Measurements from ENCODE around the gene RBM33.

RBM33 gene

DNA sequence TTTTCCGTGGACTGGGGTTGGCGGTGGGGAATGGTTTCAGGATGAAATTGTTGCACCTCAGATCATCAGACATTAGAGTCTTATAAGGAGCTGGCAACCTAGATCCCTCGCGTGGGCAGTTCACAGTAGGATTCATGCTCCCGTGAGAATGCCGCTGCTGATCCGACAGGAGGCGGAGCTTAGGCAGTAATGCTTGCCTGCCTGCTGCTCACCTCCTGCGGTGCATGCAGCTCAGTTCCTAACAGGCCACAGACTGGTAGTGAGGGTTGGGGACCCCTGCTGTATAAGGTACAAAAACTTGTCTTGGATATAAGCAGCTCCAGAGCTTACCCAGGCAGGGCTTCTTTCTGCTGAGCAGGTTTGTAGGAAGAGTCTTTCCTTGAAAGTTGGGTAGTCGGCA is 113.9 kb downstream of the RBM33 start:
- Histone ChIP-seq H3K36me3 (ENCODE audit: insufficient read depth) (0 out of 2 replicates have a peak, but pooled peaks cover 4% of the 10 kb centered on the region), H4K20me1 (ENCODE audit: insufficient read depth) (peaks cover 4% of the 10 kb centered on the region; the same call in 1 of the 2 replicates), H3K79me2 (ENCODE audit: insufficient read depth, low read depth) (peaks cover 75% of the 10 kb centered on the region; the same call in 1 of the 2 replicates), H3K27me3 (ENCODE audit: insufficient read depth, low read depth) (no peaks in the 10 kb centered on the region), H3K27ac (no peak overlapping the region), H3K4me1 (ENCODE audit: low read depth, poor library complexity, severe bottlenecking) (no peaks in the 10 kb centered on the region), H3K4me2 (no peak overlapping the region), H2AFZ (ENCODE audit: low read depth) (no peak overlapping the region), H3K4me3 (IDR thresholded peaks at IDR 0.05; ENCODE audit: insufficient read depth, low read depth, low read length) (no peak overlapping the region), H3K9ac (no peak overlapping the region)
- TF ChIP-seq CTCF (conservative IDR thresholded peaks at IDR 0.05; ENCODE audit: low read depth, low read length), result no peak

DNA sequence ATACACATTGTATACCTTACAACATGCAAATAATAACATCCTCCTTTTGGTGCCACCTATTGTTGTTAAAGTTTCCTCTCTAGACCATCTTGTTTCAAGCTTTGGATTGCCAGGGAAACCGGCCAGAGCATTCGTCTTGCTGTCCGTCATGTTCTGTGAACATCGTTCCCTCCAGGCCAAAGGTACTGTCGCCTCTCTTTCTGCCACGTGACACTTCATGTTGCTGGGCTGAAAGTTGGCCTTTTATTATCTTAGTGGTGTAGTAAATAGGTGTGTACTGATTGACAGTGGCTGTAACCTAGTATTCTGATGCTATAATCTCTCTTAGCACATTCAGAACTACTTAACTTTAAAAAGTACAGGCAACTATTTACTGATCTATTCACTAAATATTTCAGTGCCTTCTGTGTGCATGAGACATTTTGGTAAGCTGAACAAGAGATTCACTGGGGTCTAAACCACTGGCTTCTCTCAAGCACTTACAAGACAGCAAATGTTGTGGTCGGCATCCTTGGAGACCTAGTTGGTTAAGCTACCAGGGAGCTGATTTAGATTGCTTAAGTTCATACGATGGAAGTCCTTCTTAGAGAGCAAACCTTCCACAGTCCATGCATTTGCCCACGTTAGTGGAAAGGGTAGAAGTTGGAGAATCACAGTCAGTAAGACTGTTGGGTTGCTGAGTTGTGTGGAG is 115.4 kb downstream of the RBM33 start:
- Histone ChIP-seq H3K27ac (no peak overlapping the region), H3K79me2 (ENCODE audit: insufficient read depth, low read depth) (peaks cover 60% of the 10 kb centered on the region; the same call in 1 of the 2 replicates), H2AFZ (ENCODE audit: low read depth) (no peak overlapping the region), H3K9ac (no peak overlapping the region), H3K36me3 (ENCODE audit: insufficient read depth) (0 out of 2 replicates have a peak, but pooled peaks cover 4% of the 10 kb centered on the region), H4K20me1 (ENCODE audit: insufficient read depth) (0 out of 2 replicates have a peak, but pooled peaks cover 2% of the 10 kb centered on the region), H3K27me3 (ENCODE audit: insufficient read depth, low read depth) (no peaks in the 10 kb centered on the region), H3K4me3 (IDR thresholded peaks at IDR 0.05; ENCODE audit: insufficient read depth, low read depth, low read length) (no peak overlapping the region), H3K4me1 (ENCODE audit: low read depth, poor library complexity, severe bottlenecking) (no peaks in the 10 kb centered on the region), H3K4me2 (no peak overlapping the region)
- TF ChIP-seq CTCF (conservative IDR thresholded peaks at IDR 0.05; ENCODE audit: low read depth, low read length), result no peak

GRCh38 chr7:155761162-155761561 is 116.7 kb downstream of the RBM33 start:
- 0 out of 2 replicates have a peak, but pooled peaks cover 4% of the 10 kb centered on the region for H3K36me3 ChIP-seq (ENCODE audit: insufficient read depth)
- no peak overlapping the region for H3K9ac ChIP-seq
- H2AFZ ChIP-seq (ENCODE audit: low read depth), result no peak overlapping the region
- no peak for TF ChIP-seq CTCF (conservative IDR thresholded peaks at IDR 0.05; ENCODE audit: low read depth, low read length)
- peaks cover 47% of the 10 kb centered on the region; the same call in 1 of the 2 replicates for H3K79me2 ChIP-seq (ENCODE audit: insufficient read depth, low read depth)
- H3K4me3 ChIP-seq (IDR thresholded peaks at IDR 0.05; ENCODE audit: insufficient read depth, low read depth, low read length), result no peak overlapping the region
- H4K20me1 ChIP-seq (ENCODE audit: insufficient read depth), result 0 out of 2 replicates have a peak, but pooled peaks cover 2% of the 10 kb centered on the region
- H3K27ac ChIP-seq, result no peak overlapping the region
- no peak overlapping the region for H3K4me2 ChIP-seq
- H3K27me3 ChIP-seq (ENCODE audit: insufficient read depth, low read depth), result no peaks in the 10 kb centered on the region
- no peaks in the 10 kb centered on the region for H3K4me1 ChIP-seq (ENCODE audit: low read depth, poor library complexity, severe bottlenecking)

GRCh38 chr7:155762036-155762435 is 117.6 kb downstream of the RBM33 start:
- no peak overlapping the region for H3K27ac ChIP-seq

More at GRCh38 chr7:155762036-155762435, 117.6 kb downstream of the RBM33 start:
- no peak for TF ChIP-seq CTCF (conservative IDR thresholded peaks at IDR 0.05; ENCODE audit: low read depth, low read length)
- peaks cover 40% of the 10 kb centered on the region; the same call in 1 of the 2 replicates for H3K79me2 ChIP-seq (ENCODE audit: insufficient read depth, low read depth)
- no peaks in the 10 kb centered on the region for H3K4me1 ChIP-seq (ENCODE audit: low read depth, poor library complexity, severe bottlenecking)
- H3K4me2 ChIP-seq, result no peak overlapping the region
- no peak overlapping the region for H3K4me3 ChIP-seq (IDR thresholded peaks at IDR 0.05; ENCODE audit: insufficient read depth, low read depth, low read length)
- no peak overlapping the region for H3K9ac ChIP-seq
- no peak overlapping the region for H2AFZ ChIP-seq (ENCODE audit: low read depth)
- no peaks in the 10 kb centered on the region for H4K20me1 ChIP-seq (ENCODE audit: insufficient read depth)
- H3K27me3 ChIP-seq (ENCODE audit: insufficient read depth, low read depth), result no peaks in the 10 kb centered on the region
- 0 out of 2 replicates have a peak, but pooled peaks cover 4% of the 10 kb centered on the region for H3K36me3 ChIP-seq (ENCODE audit: insufficient read depth)

All from KMS-11 (cell line).